Measurements from ENCODE around the gene ADK. TPM values are rescaled to one million over a fixed set of nuclear protein-coding genes. Genes with fewer than 3 reads are reported as not detected.

ADK gene
- total RNA-seq, 2 donors from 2014 or later, result 14.4 to 24.3 TPM

DNA sequence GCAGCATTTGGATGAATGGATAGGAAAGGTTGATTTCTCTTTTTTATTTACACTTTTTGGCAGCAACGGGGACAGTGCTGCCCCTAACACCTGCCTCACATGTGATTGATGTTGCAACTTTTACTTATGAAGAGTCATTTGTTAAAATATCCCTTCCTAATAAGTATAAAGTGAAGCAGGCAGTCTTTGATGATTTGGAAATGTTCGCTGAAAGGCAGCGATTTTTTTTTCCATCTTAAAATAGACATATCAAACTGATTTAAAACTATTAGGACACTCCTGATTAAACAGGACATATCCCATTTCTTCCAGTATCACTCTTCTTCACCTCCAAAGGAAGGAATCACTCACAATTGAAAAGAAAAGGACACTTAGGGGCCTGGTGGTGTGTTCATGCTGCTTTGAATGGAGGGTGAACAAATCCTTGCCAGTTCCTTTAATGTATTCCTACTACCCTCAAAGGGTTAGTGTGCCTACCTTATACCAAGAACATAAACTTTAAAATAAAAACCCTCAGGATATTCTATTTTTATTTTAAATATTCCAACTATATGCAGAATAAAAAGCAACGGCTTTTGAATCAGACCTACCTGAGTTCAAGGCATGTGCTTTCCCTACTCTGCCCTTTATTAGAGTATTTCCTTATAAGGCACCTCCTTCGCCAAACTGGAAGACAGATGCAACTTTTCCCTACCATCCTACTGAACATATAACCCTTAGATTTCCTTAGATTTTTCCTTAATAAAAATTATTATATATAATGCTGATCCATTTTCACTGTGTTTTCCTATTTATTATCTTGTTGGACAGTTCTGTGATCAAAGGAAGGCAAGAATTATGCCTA, 1.1 kb downstream of the ADK start:
- Histone ChIP-seq H3K27ac (peak overlapping the region; percentile 83 to 89), H3K9me3 (no peaks in the 10 kb centered on the region), H3K36me3 (no peaks in the 10 kb centered on the region), H3K4me3 (peak overlapping the region; percentile 92), H3K27me3 (replicated peaks; ENCODE audit: insufficient read depth) (no peaks in the 10 kb centered on the region), H3K4me1 (ENCODE audit: control insufficient read depth in 1 of 2, low read depth in 2 of 2) (peaks cover 29 to 37% of the 10 kb centered on the region in 2 donors)
- no peak for DNase-seq (ENCODE audit: low spot score)
- no peak for ATAC-seq (ENCODE audit: insufficient number of reproducible peaks, low FRiP score, low read depth)
- TF ChIP-seq, protein P1, sequence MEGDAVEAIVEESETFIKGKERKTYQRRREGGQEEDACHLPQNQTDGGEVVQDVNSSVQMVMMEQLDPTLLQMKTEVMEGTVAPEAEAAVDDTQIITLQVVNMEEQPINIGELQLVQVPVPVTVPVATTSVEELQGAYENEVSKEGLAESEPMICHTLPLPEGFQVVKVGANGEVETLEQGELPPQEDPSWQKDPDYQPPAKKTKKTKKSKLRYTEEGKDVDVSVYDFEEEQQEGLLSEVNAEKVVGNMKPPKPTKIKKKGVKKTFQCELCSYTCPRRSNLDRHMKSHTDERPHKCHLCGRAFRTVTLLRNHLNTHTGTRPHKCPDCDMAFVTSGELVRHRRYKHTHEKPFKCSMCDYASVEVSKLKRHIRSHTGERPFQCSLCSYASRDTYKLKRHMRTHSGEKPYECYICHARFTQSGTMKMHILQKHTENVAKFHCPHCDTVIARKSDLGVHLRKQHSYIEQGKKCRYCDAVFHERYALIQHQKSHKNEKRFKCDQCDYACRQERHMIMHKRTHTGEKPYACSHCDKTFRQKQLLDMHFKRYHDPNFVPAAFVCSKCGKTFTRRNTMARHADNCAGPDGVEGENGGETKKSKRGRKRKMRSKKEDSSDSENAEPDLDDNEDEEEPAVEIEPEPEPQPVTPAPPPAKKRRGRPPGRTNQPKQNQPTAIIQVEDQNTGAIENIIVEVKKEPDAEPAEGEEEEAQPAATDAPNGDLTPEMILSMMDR (IDR thresholded peaks at IDR 0.05), result no peak

DNA sequence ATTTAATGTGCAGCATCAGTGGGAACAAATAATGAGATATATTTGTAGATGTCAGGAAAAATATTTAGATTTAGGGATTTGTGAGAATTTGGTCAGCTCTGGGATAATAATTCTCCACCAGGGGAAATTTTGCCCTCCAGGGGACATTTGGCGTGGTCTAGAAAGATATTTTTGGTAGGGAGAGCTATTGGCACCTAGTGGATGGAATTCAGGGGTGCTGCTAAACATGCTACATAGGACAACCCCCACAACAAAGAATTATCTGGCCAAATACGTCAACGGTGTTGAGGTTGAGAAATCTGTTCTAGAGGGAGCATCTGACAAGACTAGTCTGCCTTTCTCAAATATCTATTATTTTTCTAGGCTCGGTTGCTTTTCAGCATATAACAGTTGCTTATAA, 2.1 kb downstream of the ADK start:
- ATAC-seq (ENCODE audit: insufficient number of reproducible peaks, low FRiP score, low read depth) (no peak), DNase-seq (ENCODE audit: low spot score) (no peak)
- TF ChIP-seq, protein P1 (IDR thresholded peaks at IDR 0.05), result peak; percentile 57
- Histone ChIP-seq H3K27ac (no peak overlapping the region), H3K4me1 (ENCODE audit: control insufficient read depth in 1 of 2, low read depth in 2 of 2) (peaks cover 29 to 37% of the 10 kb centered on the region in 2 donors), H3K27me3 (replicated peaks; ENCODE audit: insufficient read depth) (no peaks in the 10 kb centered on the region), H3K9me3 (no peaks in the 10 kb centered on the region), H3K36me3 (no peaks in the 10 kb centered on the region), H3K4me3 (peak overlapping the region; percentile 2)

DNA sequence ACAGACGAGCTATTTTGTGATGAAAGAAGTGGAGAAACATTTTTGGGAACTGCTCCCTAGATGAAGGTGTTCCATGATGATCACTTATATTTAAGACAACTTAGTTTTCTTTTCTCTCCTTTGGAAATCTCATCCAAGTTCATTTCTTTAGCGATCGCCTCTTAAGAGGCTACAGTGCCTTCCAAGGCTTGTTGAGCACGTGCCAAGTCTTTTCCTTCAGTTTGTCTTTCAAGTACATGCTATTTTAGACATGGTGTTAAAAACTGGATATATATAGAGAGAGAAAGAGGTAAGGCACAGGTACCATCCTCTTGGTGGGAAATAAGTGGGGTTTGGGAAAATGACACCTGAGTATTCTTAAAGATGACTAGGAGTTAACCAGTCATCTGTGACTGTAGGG, 2.7 kb downstream of the ADK start:
- ATAC-seq (ENCODE audit: insufficient number of reproducible peaks, low FRiP score, low read depth), result no peak
- Histone ChIP-seq H3K4me3 (peak overlapping the region; percentile 2), H3K4me1 (ENCODE audit: control insufficient read depth in 1 of 2, low read depth in 2 of 2) (peaks cover 29 to 37% of the 10 kb centered on the region in 2 donors), H3K27me3 (replicated peaks; ENCODE audit: insufficient read depth) (no peaks in the 10 kb centered on the region), H3K9me3 (no peaks in the 10 kb centered on the region), H3K36me3 (no peaks in the 10 kb centered on the region), H3K27ac (no peak overlapping the region)
- TF ChIP-seq, protein P1 (IDR thresholded peaks at IDR 0.05), result no peak
- no peak for DNase-seq (ENCODE audit: low spot score)

DNA sequence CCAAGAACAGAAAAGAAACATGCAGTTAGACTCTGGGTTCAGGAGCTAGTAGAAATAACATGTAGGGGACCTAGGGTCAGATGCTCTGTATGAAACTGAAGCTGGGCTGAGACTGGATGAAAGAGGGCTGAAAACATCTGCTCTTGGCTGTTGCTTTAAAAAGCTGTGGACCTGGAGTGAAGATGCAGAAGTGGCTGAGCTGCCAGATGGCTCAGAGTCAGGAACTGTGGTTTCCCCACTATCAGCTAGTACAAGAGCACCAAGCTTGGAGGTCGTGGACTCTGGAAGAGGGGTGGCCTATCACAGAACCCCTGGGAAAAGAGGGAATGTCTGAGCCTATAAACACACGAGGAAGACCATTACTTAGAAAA, 5.9 kb downstream of the ADK start:
- no peaks in the 10 kb centered on the region for H3K36me3 ChIP-seq
- ATAC-seq (ENCODE audit: insufficient number of reproducible peaks, low FRiP score, low read depth), result no peak
- H3K9me3 ChIP-seq, result no peaks in the 10 kb centered on the region
- DNase-seq (ENCODE audit: low spot score), result no peak
- H3K27ac ChIP-seq, result no peak overlapping the region
- H3K4me3 ChIP-seq, result no peak overlapping the region
- TF ChIP-seq, protein P1 (IDR thresholded peaks at IDR 0.05), result no peak
- H3K27me3 ChIP-seq (replicated peaks; ENCODE audit: insufficient read depth), result no peaks in the 10 kb centered on the region
- peaks cover 17 to 20% of the 10 kb centered on the region in 2 donors for H3K4me1 ChIP-seq (ENCODE audit: control insufficient read depth in 1 of 2, low read depth in 2 of 2)

DNA sequence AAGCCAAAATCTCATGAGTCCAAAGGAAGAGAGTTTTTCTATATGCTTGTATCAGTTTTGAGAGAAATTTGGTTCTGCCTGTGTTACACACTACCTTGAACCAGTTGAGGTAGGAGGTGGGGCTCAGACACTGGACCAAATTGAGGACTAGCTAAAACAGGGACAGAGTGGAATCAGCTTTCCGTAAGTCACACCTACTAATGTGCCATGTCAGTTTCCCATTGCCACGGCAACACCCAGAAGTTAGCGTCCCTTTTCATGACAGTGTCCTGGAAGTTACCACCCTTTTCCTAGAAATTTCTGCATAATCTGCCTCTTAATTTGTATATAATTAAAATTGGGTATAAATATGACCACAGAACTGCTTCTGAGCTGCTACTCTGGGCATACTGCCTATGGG, 9.0 kb downstream of the ADK start:
- Histone ChIP-seq H3K36me3 (no peaks in the 10 kb centered on the region), H3K9me3 (no peaks in the 10 kb centered on the region), H3K4me3 (no peak overlapping the region), H3K27me3 (replicated peaks; ENCODE audit: insufficient read depth) (no peaks in the 10 kb centered on the region), H3K4me1 (ENCODE audit: control insufficient read depth in 1 of 2, low read depth in 2 of 2) (peaks cover 0 to 12% of the 10 kb centered on the region in 2 donors), H3K27ac (no peak overlapping the region)
- DNase-seq (ENCODE audit: low spot score) (no peak), ATAC-seq (ENCODE audit: insufficient number of reproducible peaks, low FRiP score, low read depth) (no peak)
- TF ChIP-seq, protein P1 (IDR thresholded peaks at IDR 0.05), result no peak

All from thoracic aorta (tissue), 2 donors.